Upper lobe of left lung (tissue), 4 donors: ENCODE measurements around the gene MAML2.

Experiments
- CTCF ChIP-seq, 6 experiments: fragments of 450-650 bp in 4 of 6; fragments of 200-600 bp in 2 of 6; sonication (generic) in 2 of 6; IDR thresholded peaks; one replicate each; pipeline ENCODE4 v1.5.1; 2016 to 2019; ENCODE audit warnings: antibody characterized with exemption in 6 of 6
- EP300 ChIP-seq, 4 donors: sonication (generic); formaldehyde crosslinking; IDR thresholded peaks; one replicate each; pipeline ENCODE4 v1.5.1; 2017; ENCODE audit warnings: antibody characterized with exemption in 4 of 4, control low read depth in 2 of 4

DNA sequence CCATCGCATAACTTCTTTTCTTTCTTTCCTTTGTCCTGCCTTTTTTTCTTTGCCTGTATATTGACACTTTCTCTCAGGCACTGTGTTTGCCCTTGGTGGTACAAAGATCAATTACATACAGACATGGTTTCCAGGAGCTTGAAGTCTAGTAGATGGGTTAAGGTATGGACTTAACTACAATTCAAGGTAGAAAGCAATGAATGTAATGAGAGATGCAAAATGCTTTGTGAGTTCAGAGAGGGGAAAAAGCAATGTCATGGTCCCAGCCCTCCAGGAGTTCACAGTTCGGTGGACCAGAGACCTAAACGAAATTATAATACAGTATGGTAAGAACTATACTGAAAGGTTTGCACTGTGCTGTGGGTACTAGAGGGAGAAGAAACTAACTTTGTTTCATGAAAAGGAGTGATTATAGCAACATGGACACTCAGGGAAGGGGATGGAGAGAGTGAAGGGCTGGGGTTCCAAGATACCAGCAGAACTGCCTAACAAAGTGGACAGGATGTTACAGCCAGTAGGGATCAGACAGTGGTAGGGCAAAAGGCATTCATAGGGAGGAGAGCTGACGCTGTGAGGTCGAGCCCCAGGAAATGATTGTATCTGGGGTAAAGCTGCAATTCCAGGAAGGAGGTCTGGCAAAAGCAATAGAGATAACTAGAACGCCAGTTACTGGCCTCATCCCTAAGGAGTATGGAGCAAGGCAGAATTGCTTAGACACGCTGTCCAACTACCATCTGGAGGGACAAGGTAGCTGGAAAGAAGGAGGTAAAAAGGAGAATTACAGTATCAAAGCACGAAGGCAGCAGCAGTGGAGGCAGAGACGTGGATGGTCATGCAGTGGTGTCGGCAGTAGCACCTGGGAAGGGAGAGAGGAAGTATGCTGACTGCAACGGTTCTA lies 260.7 kb downstream of the MAML2 start:
- TF ChIP-seq CTCF (IDR thresholded peaks at IDR 0.05) (no peak), EP300 (IDR thresholded peaks at IDR 0.05) (no peak)
